Measurements from ENCODE around the gene MYH7B.

The MYH7B gene

GRCh38 chr20:34922654-34923381 is 32.9 kb upstream of the MYH7B start:
- no peak for TF ChIP-seq CTCF (IDR thresholded peaks at IDR 0.05)

GRCh38 chr20:34923414-34923813 is 32.3 kb upstream of the MYH7B start:
- no peak for TF ChIP-seq CTCF (IDR thresholded peaks at IDR 0.05)

GRCh38 chr20:34925341-34925740 is 30.3 kb upstream of the MYH7B start:
- TF ChIP-seq CTCF (IDR thresholded peaks at IDR 0.05): no peak

- TF ChIP-seq CTCF (IDR thresholded peaks at IDR 0.05): no peak
Measured at GRCh38 chr20:34925981-34926380, 29.7 kb upstream of the MYH7B start.

DNA sequence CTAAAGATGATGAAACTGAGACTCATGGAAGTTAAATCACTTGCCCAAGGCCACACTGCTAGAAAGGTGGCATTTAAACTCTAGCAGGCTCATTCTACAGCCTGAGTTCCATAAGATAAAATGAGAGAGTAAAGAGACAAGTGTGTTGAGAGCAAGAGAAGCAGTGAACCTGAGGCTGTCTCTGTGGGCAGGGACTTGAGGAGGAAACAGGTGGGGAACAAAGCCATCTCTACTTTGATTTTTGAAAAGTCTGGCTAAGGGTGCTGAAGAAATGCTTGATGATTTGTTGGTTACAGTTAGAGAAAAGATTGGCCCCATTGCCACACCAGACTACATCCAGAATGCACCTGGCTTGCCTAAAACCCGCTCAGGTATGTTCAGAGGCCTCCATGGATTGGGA is 29.1 kb upstream of the MYH7B start:
- no peak for TF ChIP-seq CTCF (IDR thresholded peaks at IDR 0.05)

GRCh38 chr20:34927736-34928135 is 27.9 kb upstream of the MYH7B start:
- no peak for TF ChIP-seq CTCF (IDR thresholded peaks at IDR 0.05)

DNA sequence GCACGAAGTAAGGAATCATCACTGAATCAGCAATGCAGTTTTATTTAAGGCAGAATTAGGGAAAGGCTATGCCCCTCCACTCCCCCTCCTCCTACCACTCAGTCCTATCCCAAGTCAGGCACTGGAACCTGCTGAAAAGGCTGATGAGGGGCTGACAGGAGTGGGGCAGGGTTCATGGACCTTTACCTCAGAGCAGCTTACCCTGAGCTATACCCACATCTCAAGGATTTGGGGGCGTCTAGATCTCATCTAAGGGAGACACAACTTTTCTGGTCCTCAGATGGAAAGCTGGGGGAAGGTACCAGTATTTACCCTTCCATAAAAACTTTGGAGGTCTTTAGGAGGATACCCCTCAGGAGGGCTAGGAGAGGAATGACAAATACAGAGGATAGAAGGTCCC is 27.3 kb upstream of the MYH7B start:
- no peak for TF ChIP-seq CTCF (IDR thresholded peaks at IDR 0.05)

DNA sequence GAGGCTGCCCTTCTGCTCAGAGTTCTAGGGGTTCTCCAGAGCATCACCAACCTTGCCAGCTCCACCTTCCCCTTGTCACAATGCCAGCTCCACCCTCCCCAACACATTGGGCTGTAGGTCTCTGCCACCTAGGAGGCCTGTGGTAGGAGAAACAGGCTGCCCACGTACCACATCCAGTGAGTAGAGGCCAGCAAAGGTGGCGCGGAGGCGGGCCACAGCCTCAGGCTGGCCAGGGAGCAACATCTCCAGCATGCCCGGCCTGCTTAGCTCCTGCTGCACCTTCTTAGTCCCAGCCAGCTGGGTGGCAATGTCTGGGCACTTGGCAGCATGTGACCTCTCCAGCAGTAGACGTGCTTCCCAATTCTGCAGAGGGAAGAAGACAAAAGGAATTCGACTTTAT is 23.9 kb upstream of the MYH7B start:
- no peak for TF ChIP-seq CTCF (IDR thresholded peaks at IDR 0.05)
